Measurements from ENCODE around the gene AUP1.

The AUP1 gene

DNA sequence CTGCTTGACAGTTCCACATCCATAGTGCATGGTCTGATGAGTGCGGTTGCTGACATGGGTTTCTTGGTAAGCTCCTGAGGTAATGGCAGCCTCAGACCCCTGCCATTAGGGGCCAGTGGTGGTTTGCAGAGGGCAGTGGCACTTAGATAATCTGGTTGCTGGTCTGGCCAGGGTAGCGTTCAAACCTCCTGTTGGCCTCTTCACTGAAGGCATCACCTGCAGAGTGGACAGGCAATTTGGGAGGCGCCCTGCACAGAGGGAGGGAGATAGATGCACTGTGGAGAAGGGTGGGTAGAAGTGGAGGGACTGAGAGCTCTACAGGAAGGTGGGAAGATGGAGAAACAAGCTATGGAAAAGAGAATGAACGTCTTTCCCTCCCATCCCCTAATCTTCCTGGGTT lies 4.0 kb upstream of the AUP1 start:
- DNase-seq, result no peak

DNA sequence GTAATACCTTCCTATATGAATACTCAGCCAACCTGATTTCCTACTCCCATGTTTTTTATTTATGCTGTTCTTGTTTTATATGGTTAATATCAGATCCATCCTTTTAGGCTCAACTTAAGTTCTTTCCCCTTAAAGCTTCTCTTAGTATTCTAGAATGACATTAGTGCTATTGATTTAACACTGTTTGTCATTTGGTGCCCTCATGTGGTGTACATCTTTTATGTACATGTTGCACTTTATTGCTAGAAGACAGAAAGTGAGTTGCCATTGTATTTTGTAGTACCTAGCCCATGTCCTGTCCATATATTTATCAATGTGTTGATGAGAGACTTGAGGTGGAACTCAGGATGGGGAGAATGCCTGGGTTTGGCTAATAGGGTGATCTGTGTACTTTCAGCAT lies 2.7 kb upstream of the AUP1 start:
- no peak for DNase-seq

DNA sequence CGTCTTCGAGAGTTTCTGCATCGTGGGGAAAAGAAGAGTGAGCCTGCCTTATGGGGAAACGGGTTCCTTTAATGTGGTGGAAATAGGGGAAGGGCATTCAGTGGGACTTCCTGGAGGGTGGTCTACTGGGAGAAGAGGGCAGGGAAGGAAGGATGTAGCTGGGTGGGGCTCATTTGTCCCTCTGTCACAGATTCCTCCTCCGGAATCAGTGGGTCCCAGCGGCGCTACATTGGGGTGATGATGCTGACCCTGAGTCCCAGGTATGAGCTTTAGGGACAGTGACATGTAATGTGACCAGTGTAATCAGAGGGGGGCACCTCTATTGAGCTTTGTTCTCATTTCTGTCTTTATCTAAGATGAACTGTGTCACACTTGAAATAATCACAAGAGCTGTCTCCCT lies 2.2 kb upstream of the AUP1 start:
- no peak for DNase-seq

DNA sequence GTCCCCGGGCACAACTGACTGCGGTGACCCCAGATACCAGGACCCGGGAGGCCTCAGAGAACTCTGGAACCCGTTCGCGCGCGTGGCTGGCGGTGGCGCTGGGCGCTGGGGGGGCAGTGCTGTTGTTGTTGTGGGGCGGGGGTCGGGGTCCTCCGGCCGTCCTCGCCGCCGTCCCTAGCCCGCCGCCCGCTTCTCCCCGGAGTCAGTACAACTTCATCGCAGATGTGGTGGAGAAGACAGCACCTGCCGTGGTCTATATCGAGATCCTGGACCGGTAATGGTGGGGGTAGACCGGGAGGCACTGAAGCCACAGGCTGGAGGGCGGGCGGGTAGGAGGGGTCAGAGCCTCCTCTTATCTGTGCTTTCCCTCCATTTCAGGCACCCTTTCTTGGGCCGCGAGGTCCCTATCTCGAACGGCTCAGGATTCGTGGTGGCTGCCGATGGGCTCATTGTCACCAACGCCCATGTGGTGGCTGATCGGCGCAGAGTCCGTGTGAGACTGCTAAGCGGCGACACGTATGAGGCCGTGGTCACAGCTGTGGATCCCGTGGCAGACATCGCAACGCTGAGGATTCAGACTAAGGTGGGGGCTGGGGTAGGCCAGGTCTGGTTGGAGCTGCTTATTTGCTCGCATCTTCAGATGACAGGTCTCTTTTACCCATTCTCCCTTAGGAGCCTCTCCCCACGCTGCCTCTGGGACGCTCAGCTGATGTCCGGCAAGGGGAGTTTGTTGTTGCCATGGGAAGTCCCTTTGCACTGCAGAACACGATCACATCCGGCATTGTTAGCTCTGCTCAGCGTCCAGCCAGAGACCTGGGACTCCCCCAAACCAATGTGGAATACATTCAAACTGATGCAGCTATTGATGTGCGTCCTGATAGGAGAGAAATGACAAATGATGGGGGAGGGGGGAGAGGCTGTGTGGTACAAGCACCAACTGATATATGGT lies 1.0 kb upstream of the AUP1 start:
- no peak for DNase-seq

DNA sequence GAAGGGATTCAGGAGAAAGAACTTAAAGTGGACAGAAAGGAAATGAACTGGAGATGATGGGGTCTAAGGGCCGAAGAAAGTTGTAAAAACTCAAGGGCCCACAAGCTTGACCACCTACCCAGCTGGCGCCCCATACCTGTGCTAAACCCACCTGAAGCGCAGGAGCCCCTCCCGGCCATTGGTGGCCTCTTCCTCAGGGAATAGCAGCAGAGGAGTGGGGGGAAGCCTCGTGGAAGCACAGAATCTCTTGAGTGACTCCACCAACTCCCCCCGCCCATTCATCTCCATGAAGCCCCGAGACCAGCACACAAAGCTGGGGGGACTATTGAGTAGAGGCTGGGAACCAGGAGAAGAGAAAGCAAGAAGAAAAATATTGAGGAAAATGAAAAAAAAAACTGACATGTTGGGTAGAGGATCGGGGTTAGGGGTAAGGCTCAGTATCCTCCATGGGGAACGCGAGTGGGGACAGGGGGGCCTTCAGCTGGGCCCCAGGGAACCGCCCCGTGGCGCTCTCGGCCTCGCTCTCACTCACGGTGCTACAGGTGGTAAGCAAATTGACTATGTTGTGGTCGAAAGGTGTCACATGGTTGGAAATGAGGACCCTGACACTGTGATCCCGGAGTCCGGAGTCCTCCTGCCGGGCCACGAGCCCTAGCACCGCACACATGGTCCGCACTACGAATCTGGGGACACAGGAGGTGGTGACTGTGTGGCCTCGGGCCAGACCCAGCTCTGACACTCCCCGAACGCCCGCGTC lies 728 bp downstream of the AUP1 start:
- DNase-seq, result no peak

DNA sequence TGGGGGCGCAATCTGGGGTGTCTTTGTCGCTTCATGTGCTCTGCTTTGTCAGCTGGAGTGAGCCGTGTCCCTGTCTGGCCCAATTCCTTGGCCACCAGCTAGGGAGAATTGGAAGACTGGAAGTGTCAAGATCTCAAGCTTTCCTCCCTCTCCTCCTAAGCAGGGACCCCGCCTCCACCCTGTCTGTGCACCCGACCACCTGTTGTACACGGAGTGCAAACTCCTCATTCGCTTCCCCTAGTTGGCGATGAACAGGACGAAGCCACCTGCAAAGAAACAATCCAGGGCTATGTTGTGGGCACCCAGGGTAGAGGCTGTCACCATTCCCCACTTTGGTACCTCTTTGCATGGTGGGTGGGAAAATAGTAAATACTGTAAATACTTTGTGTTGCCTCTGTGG lies 1.8 kb downstream of the AUP1 start:
- no peak for DNase-seq

DNA sequence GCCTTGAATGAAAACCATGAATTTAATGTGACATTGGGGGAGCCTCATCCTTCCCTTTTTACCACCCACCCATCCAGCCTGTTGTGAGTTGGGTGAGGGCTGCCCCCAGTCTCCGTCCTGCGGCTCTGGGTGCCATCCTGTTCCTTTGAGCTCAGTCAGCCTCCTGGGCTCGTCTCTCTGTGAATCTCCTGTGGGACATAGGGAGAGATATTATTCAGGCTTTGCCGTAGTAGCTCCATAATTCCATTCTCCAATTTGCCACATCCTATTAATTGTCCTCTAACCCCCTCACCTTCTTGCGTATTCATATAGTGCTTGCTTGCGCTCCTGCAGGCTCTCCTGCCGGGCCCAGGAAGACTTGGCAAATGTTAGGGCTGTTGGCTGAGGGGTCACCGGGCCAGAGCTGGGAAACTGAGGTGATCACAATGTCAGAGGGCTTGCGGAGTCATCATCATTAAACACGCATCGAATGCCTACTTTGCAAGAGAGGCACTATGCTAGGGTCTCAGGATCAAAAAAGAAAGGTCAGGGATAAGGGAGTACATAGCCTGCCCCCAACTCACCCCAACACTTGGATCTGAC lies 2.8 kb downstream of the AUP1 start:
- DNase-seq, result no peak

DNA sequence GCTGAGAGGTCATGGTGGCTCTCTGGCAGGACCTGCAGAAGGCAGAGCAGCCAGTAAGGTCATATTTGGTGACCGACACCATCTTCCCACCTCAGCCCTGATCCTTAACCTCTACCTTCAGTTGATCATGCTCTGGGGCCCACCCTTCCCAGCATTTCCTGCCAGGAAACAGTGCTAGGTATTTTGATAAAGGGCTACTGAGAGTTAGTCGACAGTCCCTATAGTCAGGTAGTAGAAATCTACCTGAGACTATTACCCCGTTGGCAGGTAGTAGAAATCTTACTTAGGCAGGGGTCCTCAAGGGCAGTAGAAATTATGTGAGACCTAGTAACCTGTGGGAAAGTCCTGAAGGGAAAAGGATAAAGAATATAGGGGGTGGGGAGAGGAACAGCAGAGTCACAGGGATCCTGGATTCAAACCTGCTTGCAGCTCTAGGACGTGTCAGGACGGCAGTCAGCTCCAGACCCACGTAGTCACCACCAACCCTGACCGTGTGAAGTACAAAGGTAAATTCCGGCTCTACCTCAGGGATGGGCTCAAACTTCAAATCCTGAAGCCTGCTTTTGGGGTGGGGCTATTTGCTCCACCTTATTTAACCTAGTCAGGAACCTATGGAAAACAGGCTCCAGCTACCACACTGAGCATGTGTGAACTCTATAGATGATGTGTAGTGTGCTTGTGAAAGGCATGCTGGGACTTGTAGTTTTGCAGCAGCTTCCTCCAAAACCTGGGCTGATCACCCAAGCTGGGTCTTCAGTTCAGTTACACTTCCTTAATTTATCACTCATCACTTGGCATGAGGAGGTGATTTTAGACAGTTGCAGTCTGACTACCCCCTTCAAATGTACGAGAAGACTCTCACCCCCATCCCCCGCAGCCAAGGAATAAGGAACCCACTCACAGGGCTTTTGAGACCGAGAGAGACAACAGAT lies 3.5 kb downstream of the AUP1 start, which contains the start of gene DQX1:
Gene DQX1 (minus strand): TSS at position 515 of the 932 bp plus-strand sequence. CDS start 502 bp downstream, at position 13.
- DNase-seq, result peak; percentile 78

DNA sequence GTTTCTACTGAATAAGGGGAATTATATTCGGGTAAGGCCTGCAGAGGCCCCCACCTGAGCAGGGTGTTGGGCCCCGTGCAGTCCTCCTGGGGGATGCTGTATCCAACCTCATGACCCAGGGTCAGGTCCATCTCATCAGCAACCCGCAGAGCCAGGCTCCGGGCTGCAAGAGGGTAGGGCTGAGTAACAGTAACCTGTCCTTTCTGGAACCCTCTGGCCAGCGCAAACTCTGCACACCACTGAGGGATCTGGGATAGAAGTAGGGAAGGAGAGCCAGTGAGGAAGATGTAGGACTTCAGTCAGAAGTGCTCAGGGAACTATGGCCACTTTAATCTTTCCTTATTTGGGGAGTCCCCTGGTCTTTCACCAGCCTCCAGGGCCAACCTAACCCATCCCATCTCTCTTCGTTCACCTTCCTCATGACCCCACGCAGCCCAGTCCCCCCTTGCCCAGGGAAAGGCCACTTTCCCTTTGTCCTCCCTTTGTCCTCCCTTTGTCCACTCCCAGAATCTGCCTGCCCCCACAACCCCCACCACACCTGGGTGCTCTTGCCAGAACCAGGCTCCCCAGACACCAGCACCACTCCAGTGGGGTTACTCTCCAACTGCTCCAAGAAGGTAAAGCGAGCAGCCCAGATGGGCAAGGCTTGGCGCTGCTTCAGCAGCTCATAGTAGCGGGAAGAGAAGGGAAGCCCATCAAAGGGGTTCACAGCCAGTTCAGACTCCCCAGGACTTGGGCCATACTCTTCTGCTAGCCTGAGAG lies 4.4 kb downstream of the AUP1 start:
- DNase-seq, result no peak

DNA sequence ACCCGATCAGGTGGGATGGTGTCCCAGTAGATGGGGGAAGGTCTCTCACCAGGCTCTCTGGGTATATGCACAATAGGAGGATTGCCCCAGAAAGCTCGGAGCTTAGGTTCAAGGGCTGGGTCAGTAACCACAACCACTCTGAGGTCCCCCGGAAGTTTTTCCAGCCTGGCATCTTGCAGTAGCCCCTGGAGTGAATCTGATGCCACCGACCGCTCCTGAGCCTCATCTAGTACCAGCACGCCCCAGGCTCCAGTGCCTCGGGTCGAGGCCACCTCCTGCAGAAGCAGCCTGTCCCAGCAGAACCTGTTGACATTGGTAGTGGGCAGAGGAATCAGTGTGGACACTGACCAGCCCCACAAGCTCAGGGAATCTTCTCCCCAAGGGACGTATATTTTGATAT lies 5.5 kb downstream of the AUP1 start:
- no peak for DNase-seq

DNA sequence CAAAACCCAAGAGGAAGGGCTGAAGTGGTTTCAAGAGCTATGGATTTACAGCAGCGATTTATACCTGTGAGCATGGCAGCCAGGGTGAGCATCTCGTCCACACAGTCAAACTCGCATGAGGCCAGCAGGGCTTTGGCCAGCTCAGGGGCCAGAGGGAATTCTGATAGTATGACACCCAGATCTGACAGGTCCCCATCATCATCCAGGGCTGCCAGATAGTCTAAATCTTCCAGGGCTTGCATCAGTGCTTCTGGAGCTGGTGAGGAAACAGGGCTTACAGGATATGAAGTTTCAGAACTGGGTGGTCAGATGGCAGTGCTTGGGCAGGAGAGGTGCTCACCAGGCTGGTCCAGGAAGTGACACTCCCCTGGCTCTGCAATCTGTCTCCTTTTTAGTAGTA lies 7.0 kb downstream of the AUP1 start:
- no peak for DNase-seq

DNA sequence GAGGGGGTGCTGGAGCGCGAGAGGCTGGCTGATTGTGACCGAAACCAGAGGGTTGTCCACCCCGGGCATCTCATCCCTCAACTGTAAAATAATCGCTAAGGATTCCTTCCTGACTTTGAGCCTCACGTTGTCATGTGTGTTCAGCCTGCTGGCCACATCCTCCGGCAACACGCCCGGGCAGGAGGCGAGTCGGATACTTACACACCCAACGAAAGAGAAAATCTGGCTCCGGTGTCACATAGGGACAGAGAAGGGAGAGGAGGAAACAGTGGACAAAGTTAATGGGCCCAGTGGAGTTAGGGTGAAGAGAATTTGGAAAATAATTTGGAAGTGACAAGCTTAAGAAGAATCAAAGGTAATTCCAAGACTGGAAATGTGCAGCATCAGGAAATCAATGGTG lies 12.9 kb downstream of the AUP1 start:
- DNase-seq, result no peak

DNA sequence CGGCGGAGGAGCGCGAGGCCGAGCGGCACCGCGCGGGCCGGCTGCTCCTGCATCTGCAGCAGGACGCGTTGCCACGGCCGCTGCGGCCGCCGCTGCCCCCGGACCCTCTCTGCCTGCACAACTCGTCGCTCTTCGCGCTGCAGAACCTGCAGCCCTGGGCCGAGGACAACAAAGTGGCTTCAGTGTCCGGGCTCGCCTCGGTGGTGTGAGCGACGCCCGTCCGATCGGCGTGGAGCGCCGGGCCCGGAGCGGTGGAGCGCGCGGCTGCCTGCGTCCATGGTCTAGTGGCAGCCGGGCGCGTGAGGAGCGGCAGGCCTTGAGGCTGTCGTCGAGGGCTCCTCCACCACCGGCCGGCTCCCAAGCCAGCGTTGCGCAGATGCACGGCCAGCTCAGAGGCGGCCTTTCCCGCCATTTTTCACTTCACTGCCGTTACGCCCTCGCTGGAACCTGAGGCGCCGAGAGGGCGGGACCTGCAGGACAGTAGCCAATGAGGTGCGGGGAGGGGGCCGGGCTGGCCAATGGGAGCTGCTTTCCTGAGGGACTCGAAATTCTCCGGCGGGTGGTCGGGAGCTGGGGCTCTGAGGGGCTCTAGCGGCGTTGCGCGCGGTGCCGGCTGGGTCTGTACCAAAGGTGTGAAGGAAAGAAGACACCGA lies 13.4 kb downstream of the AUP1 start:
- DNase-seq, result no peak

DNA sequence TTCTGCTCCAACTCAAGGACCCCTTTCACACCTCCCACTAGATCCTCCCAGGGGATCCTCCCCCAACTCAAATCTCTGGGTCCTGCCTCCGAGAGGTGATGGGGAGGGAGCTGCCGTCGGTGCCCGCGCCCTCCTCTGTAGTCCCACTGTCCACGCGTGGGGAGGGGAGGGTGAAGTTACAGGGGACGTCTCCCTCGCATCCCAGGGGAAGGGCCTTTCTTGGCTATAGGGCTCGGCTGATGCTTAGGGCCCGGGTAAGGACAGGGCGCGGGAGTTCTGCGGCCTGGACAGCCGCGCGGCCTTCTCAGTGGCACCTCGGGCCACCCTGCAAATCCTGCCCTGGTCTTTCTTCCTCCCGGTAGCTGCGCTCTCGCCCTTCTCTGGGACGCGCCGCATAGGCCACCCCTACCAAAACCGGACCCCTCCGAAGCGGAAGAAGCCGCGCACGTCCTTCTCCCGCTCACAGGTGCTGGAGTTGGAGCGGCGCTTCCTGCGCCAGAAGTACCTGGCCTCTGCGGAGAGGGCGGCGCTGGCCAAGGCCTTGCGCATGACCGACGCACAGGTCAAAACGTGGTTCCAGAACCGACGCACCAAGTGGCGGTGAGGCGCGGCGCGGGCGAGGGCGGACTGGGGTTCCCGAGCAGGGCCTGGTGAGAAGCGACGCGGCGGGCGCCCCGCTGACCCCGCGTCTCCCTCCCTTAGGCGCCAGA lies 14.1 kb downstream of the AUP1 start:
- DNase-seq, result no peak

DNA sequence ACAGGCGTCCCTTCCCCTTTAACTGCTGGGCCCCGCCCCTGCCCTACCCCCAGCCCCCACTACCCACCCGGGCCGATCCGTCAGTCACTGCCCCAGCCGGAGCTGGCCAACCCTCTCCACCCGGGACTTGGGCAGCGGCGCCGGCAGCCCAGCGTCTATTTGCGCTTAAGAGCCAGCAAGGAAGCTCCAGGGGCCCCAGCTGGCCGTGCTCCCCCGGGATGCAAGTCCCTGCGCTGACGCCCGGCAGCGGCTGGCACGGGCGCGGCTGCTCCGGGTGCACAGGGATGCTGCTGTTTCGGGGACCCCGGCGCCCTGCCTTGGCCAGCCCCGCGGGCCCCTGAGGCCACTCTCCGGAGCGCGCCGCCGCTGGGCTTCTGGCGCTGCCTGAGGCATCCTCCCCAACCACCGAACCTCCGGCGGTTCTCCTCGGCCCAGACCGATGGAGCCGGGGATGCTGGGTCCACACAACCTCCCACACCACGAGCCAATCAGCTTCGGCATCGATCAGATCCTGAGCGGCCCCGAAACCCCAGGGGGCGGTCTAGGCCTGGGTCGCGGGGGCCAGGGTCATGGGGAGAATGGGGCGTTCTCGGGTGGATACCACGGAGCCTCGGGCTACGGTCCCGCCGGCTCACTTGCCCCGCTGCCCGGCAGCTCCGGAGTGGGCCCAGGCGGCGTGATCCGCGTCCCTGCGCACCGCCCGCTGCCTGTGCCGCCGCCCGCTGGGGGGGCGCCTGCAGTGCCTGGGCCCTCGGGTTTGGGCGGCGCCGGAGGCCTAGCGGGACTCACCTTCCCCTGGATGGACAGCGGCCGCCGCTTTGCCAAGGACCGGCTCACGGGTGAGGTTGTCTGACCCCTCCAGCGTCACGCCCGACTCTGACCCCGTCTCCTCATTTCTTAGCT lies 14.9 kb downstream of the AUP1 start, which contains the start of gene TLX2:
Gene TLX2 (plus strand): TSS at position 83 of the 903 bp plus-strand sequence. CDS start 357 bp downstream, at position 440.
- DNase-seq, result no peak

DNA sequence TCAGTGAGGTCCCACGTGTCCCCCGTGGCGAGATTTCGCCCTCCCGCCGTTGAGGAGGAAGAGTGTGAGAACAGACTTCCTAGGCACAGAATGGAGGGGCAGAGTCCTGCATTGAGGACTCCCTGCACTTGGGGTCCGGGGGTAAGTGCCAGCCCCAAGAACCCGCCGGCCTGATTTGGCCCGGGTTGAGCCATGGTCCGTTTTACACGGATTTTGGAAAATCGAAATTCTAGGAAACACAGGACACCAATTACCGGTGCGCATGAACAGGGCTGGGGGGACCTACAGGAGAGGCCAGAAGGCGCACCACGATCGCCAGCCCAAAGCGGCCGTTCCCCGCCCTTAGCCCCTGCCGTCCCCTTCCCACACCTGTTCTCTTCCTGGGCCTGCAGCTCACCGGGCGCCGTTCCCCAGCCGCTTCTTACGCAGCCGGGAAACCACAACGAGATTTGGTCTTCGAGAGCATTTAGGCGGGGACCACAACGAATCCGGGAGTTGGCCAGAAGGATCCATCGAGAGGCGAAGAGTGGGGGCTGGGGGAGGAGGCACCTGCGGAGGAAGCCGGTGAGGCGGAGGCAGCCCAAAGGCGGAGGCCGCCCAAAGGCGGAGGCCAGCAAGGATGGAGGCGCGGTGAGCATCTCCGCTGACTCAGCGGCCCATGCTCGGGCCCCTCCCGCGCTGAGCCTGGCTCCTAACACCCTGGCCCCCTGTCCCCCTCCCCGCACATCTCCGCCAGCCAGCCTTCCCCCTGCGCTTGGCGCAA lies 15.7 kb downstream of the AUP1 start:
- no peak for DNase-seq

DNA sequence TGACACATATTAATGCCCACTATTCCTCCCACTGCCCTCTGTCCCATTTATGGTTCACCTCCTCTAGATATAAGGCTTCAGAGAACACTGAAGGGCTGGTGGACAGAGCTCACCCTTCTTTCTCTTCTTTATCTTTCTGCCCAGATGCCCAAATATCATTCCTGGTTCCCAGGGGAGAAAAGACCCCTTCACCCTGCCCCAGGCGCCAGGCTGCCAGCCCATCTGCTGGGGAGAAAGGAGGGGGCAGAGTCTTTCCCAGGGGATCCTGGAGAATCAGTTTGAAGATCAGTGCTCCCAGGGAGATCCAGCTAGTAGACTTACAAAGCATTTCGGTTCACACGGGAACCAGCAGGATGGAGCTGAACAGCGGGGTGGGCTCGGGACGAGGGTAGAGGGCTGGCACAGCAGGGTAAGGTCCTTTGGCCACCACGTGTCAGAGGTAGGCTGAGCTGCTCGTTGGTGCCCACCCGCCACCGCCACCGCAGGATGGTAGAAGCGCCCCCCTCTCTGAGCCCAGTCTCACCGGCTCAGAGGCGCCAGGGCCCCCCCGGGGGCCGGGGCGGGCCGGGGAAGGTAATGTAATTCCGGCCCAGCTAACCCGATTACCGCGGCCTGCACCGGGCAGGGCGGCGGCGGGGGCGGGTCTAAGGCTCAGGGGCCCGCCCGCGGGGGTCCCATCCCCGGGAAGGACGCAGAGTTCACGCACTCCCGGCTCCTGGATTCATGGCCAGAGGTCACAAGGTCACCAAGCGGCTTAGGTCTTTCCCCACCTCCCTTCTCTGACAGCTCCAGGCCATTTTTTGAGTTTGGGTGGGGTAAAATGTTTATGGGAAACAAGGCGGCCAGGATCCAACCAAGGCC lies 16.5 kb downstream of the AUP1 start:
- DNase-seq, result no peak

Measured in SIG-M5 (cell line).